HEK293T (cell line): ENCODE results near the gene HSD3B1.

Source experiments
- BHLHE40 ChIP-seq: fragments of 450-650 bp; IDR thresholded peaks from 2 replicates; pipeline ENCODE4 v1.6.1; 2016; ENCODE audit warnings: mild to moderate bottlenecking, moderate library complexity, borderline replicate concordance
- CTBP1 ChIP-seq: fragments of 450-650 bp; IDR thresholded peaks from 2 replicates; pipeline ENCODE4 v1.6.1; 2016; ENCODE audit warnings: borderline replicate concordance
- ELF4 ChIP-seq: fragments of 450-650 bp; IDR thresholded peaks from 2 replicates; pipeline ENCODE4 v1.6.1; 2017; ENCODE audit warnings: antibody characterized with exemption
- FOXK2 ChIP-seq: fragments of 450-650 bp; IDR thresholded peaks from 2 replicates; pipeline ENCODE4 v1.6.1; 2016; ENCODE audit warnings: mild to moderate bottlenecking
- FOXM1 ChIP-seq: fragments of 450-650 bp; IDR thresholded peaks from 2 replicates; pipeline ENCODE4 v1.6.1; 2017; ENCODE audit warnings: mild to moderate bottlenecking, borderline replicate concordance
- L3MBTL2 ChIP-seq: fragments of 450-650 bp; conservative IDR thresholded peaks from 2 replicates; pipeline ENCODE4 v1.6.1; 2016; ENCODE audit warnings: mild to moderate bottlenecking
- NFRKB ChIP-seq: fragments of 450-650 bp; IDR thresholded peaks from 2 replicates; pipeline ENCODE4 v1.6.1; 2016; ENCODE audit warnings: mild to moderate bottlenecking, moderate library complexity
- SP1 ChIP-seq: fragments of 450-650 bp; IDR thresholded peaks from 2 replicates; pipeline ENCODE4 v1.6.1; 2017
- SUZ12 ChIP-seq: fragments of 450-650 bp; IDR thresholded peaks from 2 replicates; pipeline ENCODE4 v1.6.1; 2016; ENCODE audit warnings: mild to moderate bottlenecking
- ZNF384 ChIP-seq: fragments of 450-650 bp; IDR thresholded peaks from 2 replicates; pipeline ENCODE4 v1.6.1; 2016

DNA sequence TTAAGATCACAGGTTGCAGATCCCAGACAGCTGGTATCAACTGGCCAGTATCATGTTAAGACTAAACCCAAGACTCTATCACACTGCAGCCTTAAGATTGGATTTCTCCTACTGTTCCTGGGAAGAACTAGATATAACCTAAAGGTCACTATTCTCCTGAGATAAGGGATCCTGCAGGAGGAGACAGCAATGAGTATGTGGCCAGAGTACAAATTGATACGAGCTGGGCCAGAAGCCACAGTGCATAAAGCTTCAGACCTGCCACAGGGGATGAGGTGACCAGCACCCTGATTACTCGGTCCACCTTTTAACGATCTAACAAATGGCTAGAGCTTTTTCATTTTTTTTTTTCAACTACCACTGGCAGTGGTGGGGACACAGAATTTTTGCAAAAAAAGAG, 31.0 kb downstream of the HSD3B1 start:
- TF ChIP-seq ZNF384 (no peak), ELF4 (no peak), SP1 (no peak), FOXK2 (no peak), CTBP1 (no peak), FOXM1 (no peak), SUZ12 (no peak), BHLHE40 (no peak), L3MBTL2 (no peak), NFRKB (no peak)
